Epithelial cell of proximal tubule (primary cell): Measurements from ENCODE around the gene AIFM1. TPM values are rescaled to one million over a fixed set of nuclear protein-coding genes. Genes with fewer than 3 reads are reported as not detected.

Experiments used
- DNase-seq: peaks from one replicate; pipeline ENCODE4 v3.0.0-alpha.2; 2011; ENCODE audit warnings: low read depth
- H3K4me3 ChIP-seq: 2 replicates; pipeline ENCODE4 v1.5.1; 2011; ENCODE audit warnings: low read depth, mild to moderate bottlenecking, low read length
- CTCF ChIP-seq: conservative IDR thresholded peaks from 2 replicates; pipeline ENCODE4 v1.5.1; 2012; ENCODE audit warnings: low read depth, mild to moderate bottlenecking, low read length
- total RNA-seq: library from RNA; depleted of rRNA; stranded (reverse); fragments of >200 nt; gene quantifications from 2 replicates; pipeline ENCODE4 v1.2.3, GENCODE V29; 2015

The AIFM1 gene
- total RNA-seq, 1 donor from 2014 or later = 29.8 TPM

GRCh38 chrX:130114141-130114588 lies 51.5 kb downstream of the AIFM1 start:
- DNase-seq = no peak
- no peak overlapping the region for H3K4me3 ChIP-seq
- TF ChIP-seq CTCF = no peak

GRCh38 chrX:130111220-130112154 lies 54.2 kb downstream of the AIFM1 start:
- TF ChIP-seq CTCF = no peak
- DNase-seq = no peak
- H3K4me3 ChIP-seq = peak overlapping the region; percentile 41

- DNase-seq = no peak
- TF ChIP-seq CTCF = no peak
- H3K4me3 ChIP-seq = peak within 1 kb of the TSS; percentile 68
These were observed 55.0 kb downstream of the AIFM1 start, which contains the start of gene ELF4 for GRCh38 chrX:130110379-130111219. ELF4 (minus strand) TSS chrX:130110497; CDS start chrX:130081330, 29,167 bp downstream.

- no peak for TF ChIP-seq CTCF
- no peak for DNase-seq
These were observed 55.9 kb downstream of the AIFM1 start for GRCh38 chrX:130109429-130110378.

GRCh38 chrX:130108647-130109428 lies 56.8 kb downstream of the AIFM1 start:
- no peak for TF ChIP-seq CTCF
- DNase-seq = peak; percentile 26
- H3K4me3 ChIP-seq = peak overlapping the region; percentile 68

More at GRCh38 chrX:130109429-130110378, 55.9 kb downstream of the AIFM1 start:
- H3K4me3 ChIP-seq = peak overlapping the region; percentile 68

- no peak for DNase-seq
- no peak overlapping the region for H3K4me3 ChIP-seq
- no peak for TF ChIP-seq CTCF
These were observed 59.6 kb downstream of the AIFM1 start for GRCh38 chrX:130106071-130106470.
